ENCODE results near the gene ZNF473.

DNA sequence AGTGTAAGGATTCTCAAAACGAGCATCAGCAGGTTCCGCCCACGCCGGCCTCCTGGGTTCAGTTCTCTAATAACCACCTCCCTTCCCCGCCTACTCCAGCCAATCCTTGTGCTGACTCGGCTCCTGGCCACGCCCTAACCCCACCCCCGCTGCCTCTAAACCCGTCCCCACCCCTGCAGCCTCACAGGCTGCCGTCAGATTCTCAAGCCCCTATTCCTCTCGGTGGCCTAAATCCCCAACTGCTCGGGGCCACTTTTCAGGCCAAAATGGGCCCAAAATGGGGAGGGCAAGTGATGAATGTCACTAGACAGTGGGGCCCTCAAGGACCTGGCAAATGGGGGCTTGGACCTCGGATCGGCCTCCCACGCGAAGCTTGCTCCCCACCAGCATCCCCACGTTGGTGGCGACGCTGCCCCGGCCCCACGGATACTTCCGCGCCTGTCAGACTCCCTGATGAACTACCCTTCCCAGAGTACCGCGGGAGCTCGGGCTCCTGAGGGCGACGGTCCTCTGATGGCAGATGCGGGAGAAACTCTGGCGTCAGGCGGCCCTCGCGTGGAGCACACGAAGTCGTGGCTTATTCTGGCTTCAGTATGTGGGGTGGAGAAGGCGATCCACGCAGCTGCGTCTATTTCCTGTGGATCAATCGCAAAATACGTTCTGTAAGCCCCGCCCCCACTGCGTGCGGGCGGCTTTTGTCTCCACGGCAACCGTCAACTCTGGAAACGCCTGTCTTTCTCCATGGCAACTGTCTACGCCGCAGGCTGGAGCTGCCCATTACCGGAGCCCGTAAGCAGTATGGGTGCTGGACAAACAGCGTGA is 24.8 kb downstream of the ZNF473 start:
- TF ChIP-seq, protein P1, sequence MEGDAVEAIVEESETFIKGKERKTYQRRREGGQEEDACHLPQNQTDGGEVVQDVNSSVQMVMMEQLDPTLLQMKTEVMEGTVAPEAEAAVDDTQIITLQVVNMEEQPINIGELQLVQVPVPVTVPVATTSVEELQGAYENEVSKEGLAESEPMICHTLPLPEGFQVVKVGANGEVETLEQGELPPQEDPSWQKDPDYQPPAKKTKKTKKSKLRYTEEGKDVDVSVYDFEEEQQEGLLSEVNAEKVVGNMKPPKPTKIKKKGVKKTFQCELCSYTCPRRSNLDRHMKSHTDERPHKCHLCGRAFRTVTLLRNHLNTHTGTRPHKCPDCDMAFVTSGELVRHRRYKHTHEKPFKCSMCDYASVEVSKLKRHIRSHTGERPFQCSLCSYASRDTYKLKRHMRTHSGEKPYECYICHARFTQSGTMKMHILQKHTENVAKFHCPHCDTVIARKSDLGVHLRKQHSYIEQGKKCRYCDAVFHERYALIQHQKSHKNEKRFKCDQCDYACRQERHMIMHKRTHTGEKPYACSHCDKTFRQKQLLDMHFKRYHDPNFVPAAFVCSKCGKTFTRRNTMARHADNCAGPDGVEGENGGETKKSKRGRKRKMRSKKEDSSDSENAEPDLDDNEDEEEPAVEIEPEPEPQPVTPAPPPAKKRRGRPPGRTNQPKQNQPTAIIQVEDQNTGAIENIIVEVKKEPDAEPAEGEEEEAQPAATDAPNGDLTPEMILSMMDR (IDR thresholded peaks at IDR 0.05), result no peak
- TF ChIP-seq TCF7L2 (IDR thresholded peaks at IDR 0.05; ENCODE audit: low read depth, low read length) (no peak), POLR2AphosphoS5 (IDR thresholded peaks at IDR 0.05; ENCODE audit: low read depth, low read length) (no peak)
- TF ChIP-seq, protein P2, sequence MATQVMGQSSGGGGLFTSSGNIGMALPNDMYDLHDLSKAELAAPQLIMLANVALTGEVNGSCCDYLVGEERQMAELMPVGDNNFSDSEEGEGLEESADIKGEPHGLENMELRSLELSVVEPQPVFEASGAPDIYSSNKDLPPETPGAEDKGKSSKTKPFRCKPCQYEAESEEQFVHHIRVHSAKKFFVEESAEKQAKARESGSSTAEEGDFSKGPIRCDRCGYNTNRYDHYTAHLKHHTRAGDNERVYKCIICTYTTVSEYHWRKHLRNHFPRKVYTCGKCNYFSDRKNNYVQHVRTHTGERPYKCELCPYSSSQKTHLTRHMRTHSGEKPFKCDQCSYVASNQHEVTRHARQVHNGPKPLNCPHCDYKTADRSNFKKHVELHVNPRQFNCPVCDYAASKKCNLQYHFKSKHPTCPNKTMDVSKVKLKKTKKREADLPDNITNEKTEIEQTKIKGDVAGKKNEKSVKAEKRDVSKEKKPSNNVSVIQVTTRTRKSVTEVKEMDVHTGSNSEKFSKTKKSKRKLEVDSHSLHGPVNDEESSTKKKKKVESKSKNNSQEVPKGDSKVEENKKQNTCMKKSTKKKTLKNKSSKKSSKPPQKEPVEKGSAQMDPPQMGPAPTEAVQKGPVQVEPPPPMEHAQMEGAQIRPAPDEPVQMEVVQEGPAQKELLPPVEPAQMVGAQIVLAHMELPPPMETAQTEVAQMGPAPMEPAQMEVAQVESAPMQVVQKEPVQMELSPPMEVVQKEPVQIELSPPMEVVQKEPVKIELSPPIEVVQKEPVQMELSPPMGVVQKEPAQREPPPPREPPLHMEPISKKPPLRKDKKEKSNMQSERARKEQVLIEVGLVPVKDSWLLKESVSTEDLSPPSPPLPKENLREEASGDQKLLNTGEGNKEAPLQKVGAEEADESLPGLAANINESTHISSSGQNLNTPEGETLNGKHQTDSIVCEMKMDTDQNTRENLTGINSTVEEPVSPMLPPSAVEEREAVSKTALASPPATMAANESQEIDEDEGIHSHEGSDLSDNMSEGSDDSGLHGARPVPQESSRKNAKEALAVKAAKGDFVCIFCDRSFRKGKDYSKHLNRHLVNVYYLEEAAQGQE (IDR thresholded peaks at IDR 0.05; ENCODE audit: insufficient read depth in 1 of 2, low read depth in 2 of 2, low read length in 1 of 2), result no peak

Data from Panc1 (cell line).